Liver (tissue), 9 donors: Measurements from ENCODE around the gene CLEC2A. TPM values are rescaled to one million over a fixed set of nuclear protein-coding genes. Genes with fewer than 3 reads are reported as not detected.

Experiments
- DNase-seq: peaks from one replicate; pipeline ENCODE4 v3.0.0-alpha.2; 2017; ENCODE audit warnings: low spot score
- H3K27ac ChIP-seq, 2 donors: one replicate each; pipeline ENCODE4 v1.7.0; 2013; ENCODE audit warnings: inconsistent platforms in 2 of 2, low read length in 2 of 2, control low read depth in 1 of 2, low read depth in 1 of 2, mild to moderate bottlenecking in 1 of 2
- H3K27me3 ChIP-seq, 4 donors: one replicate each; pipeline versions ENCODE4 v1.6.1 to v1.7.0; 2013; ENCODE audit warnings: low read length in 3 of 4, inconsistent platforms in 1 of 4, mild to moderate bottlenecking in 1 of 4, moderate library complexity in 1 of 4; ENCODE audit not compliant: control insufficient read depth in 4 of 4, insufficient read depth in 4 of 4
- H3K36me3 ChIP-seq, 4 donors: one replicate each; pipeline versions ENCODE4 v1.6.1 to v1.7.0; 2013; ENCODE audit warnings: low read length in 3 of 4, mild to moderate bottlenecking in 3 of 4, low read depth in 1 of 4, moderate library complexity in 1 of 4; ENCODE audit not compliant: control insufficient read depth in 4 of 4, insufficient read depth in 3 of 4
- H3K4me1 ChIP-seq, 4 donors: one replicate each; pipeline versions ENCODE4 v1.6.1 to v1.7.0; 2013; ENCODE audit warnings: low read length in 3 of 4, mild to moderate bottlenecking in 3 of 4, moderate library complexity in 1 of 4; ENCODE audit not compliant: control insufficient read depth in 4 of 4, insufficient read depth in 4 of 4
- H3K4me3 ChIP-seq, 3 donors: one replicate each; pipeline versions ENCODE4 v1.6.1 to v1.7.0; 2013; ENCODE audit warnings: low read length in 3 of 3, control low read depth in 1 of 3, low read depth in 1 of 3, mild to moderate bottlenecking in 1 of 3
- H3K9ac ChIP-seq, 2 donors: one replicate each; pipeline ENCODE4 v1.7.0; 2013; ENCODE audit warnings: low read length in 2 of 2, mild to moderate bottlenecking in 2 of 2, moderate library complexity in 2 of 2, control low read depth in 1 of 2, low read depth in 1 of 2
- H3K9me3 ChIP-seq, 4 donors: one replicate each; pipeline versions ENCODE4 v1.6.1 to v1.7.0; 2013; ENCODE audit warnings: low read length in 3 of 4; ENCODE audit not compliant: control insufficient read depth in 4 of 4
- ATF3 ChIP-seq: IDR thresholded peaks from 2 replicates; pipeline ENCODE4 v1.6.1; 2016; ENCODE audit warnings: antibody characterized with exemption
- CTCF ChIP-seq: fragments of 150-350 bp; IDR thresholded peaks from 2 replicates; pipeline ENCODE4 v1.5.1; 2017; ENCODE audit warnings: improper control_type of control experiment, low read depth, low read length; ENCODE audit not compliant: missing input control
- EGR1 ChIP-seq, 2 donors: IDR thresholded peaks; 2 replicates each; pipeline ENCODE4 v1.6.1; 2016 to 2018; ENCODE audit warnings: antibody characterized with exemption in 2 of 2, low read depth in 2 of 2
- FOXA1 ChIP-seq: IDR thresholded peaks from 2 replicates; pipeline ENCODE4 v1.6.1; 2016; ENCODE audit warnings: antibody characterized with exemption
- FOXA2 ChIP-seq: IDR thresholded peaks from 2 replicates; pipeline ENCODE4 v1.6.1; 2016; ENCODE audit warnings: antibody characterized with exemption
- GABPA ChIP-seq, 2 donors: IDR thresholded peaks in 1 of 2; conservative IDR thresholded peaks in 1 of 2; 2 replicates each; pipeline ENCODE4 v1.6.1; 2016; ENCODE audit warnings: antibody characterized with exemption in 2 of 2, mild to moderate bottlenecking in 1 of 2, moderate library complexity in 1 of 2
- HNF4A ChIP-seq, 2 donors: conservative IDR thresholded peaks; 2 replicates each; pipeline ENCODE4 v1.6.1; 2016; ENCODE audit warnings: antibody characterized with exemption in 2 of 2, mild to moderate bottlenecking in 2 of 2
- HNF4G ChIP-seq: IDR thresholded peaks from 2 replicates; pipeline ENCODE4 v1.6.1; 2016; ENCODE audit warnings: antibody characterized with exemption
- JUND ChIP-seq, 2 donors: IDR thresholded peaks; 2 replicates each; pipeline ENCODE4 v1.6.1; 2016; ENCODE audit warnings: antibody characterized with exemption in 2 of 2
- MAX ChIP-seq: IDR thresholded peaks from 2 replicates; pipeline ENCODE4 v1.6.1; 2016; ENCODE audit warnings: antibody characterized with exemption
- NR2F2 ChIP-seq: IDR thresholded peaks from 2 replicates; pipeline ENCODE4 v1.6.1; 2016; ENCODE audit warnings: antibody characterized with exemption
- RAD21 ChIP-seq, 2 donors: IDR thresholded peaks; 2 replicates each; pipeline ENCODE4 v1.6.1; 2016; ENCODE audit warnings: antibody characterized with exemption in 2 of 2, mild to moderate bottlenecking in 2 of 2
- REST ChIP-seq: IDR thresholded peaks from 2 replicates; pipeline ENCODE4 v1.6.1; 2016; ENCODE audit warnings: antibody characterized with exemption, mild to moderate bottlenecking
- RXRA ChIP-seq, 2 donors: IDR thresholded peaks; 2 replicates each; pipeline ENCODE4 v1.6.1; 2017 to 2018; ENCODE audit warnings: antibody characterized with exemption in 2 of 2, mild to moderate bottlenecking in 1 of 2
- SP1 ChIP-seq: IDR thresholded peaks from 2 replicates; pipeline ENCODE4 v1.6.1; 2018; ENCODE audit warnings: antibody characterized with exemption, mild to moderate bottlenecking
- TAF1 ChIP-seq: conservative IDR thresholded peaks from 2 replicates; pipeline ENCODE4 v1.6.1; 2016; ENCODE audit warnings: antibody characterized with exemption, mild to moderate bottlenecking
- YY1 ChIP-seq: IDR thresholded peaks from 2 replicates; pipeline ENCODE4 v1.6.1; 2016; ENCODE audit warnings: antibody characterized with exemption, mild to moderate bottlenecking
- ZBTB33 ChIP-seq: IDR thresholded peaks from 2 replicates; pipeline ENCODE4 v1.6.1; 2016; ENCODE audit warnings: antibody characterized with exemption
- WGBS: extraction: QIAGEN DNeasy Blood & Tissue Kit; methylation state at CpG from one replicate; pipeline ENCODE4 v1.1.7; 2013; 5-methylcytosine and 5-hydroxymethylcytosine counted together
- polyA plus RNA-seq, 2 donors: library from polyadenylated mRNA; stranded (reverse) in 1 of 2; unstranded in 1 of 2; fragments of 200-250 nt in 1 of 2; fragments of >200 nt in 1 of 2; fragmentation: Nextera tagmentation in 1 of 2; extraction: Ambion mirVana in 1 of 2; gene quantifications; one replicate each; pipeline versions ENCODE4 v1.2.1 to v1.2.3, GENCODE V29; 2013 to 2015
- total RNA-seq, 2 donors: library from RNA; depleted of rRNA; stranded (reverse); fragments of >200 nt; gene quantifications; one replicate each; pipeline ENCODE4 v1.2.3, GENCODE V29; 2014
- donor health status: healthy.
- donor health status: healthy.
- donor health status: healthy.
- donor health status: healthy.
- donor health status: healthy.

Gene CLEC2A
- total and polyA plus RNA-seq, 4 donors = not detected

GRCh38 chr12:9870286-9870866, 61.8 kb downstream of the CLEC2A start:
- no peak for TF ChIP-seq ZBTB33
- peak; percentile 1 for TF ChIP-seq REST
- no peak for TF ChIP-seq HNF4A (conservative IDR thresholded peaks at IDR 0.05)
- peak in 1 of 2 donors; percentile 8 for TF ChIP-seq RAD21 (IDR thresholded peaks at IDR 0.05)
- Histone ChIP-seq H3K27me3 (no peaks in the 10 kb centered on the region), H3K4me3 (peak overlapping the region in 2 of 3 donors; percentile 60 to 67), H3K36me3 (no peaks in the 10 kb centered on the region), H3K9me3 (no peaks in the 10 kb centered on the region), H3K27ac (peak overlapping the region; percentile 89), H3K4me1 (peaks cover 0 to 3% (median 2%) of the 10 kb centered on the region in 4 donors), H3K9ac (peak overlapping the region in 1 of 2 donors; percentile 97)
- WGBS = 30% methylated on average over 2 of the region's 2 CpGs
- DNase-seq = no peak

GRCh38 chr12:9869307-9870161, 62.6 kb downstream of the CLEC2A start, which contains the start of gene CLEC2B:
Gene CLEC2B (minus strand): TSS chr12:9869354.
- Histone ChIP-seq H3K27me3 (no peaks in the 10 kb centered on the region), H3K9ac (peak within 1 kb of the TSS; percentile 79 to 97), H3K36me3 (no peaks in the 10 kb centered on the region), H3K4me1 (peaks cover 0 to 3% (median 2%) of the 10 kb centered on the region in 4 donors), H3K9me3 (no peaks in the 10 kb centered on the region), H3K4me3 (peak within 1 kb of the TSS; percentile 60 to 67 (median 63)), H3K27ac (peak within 1 kb of the TSS; percentile 89)
- DNase-seq = no peak
- 2% methylated on average over 11 of the region's 11 CpGs for WGBS
- peak; percentile 73 for TF ChIP-seq TAF1
- TF ChIP-seq JUND (IDR thresholded peaks at IDR 0.05) = peak; percentile 60 to 80
- no peak for TF ChIP-seq GABPA (IDR thresholded peaks at IDR 0.05 in 1 of 2, conservative IDR thresholded peaks at IDR 0.05 in 1 of 2)
- no peak for TF ChIP-seq HNF4G
- TF ChIP-seq YY1 = peak; percentile 47
- TF ChIP-seq MAX = peak; percentile 21
- TF ChIP-seq FOXA1 = no peak
- peak in 1 of 2 donors; percentile 15 for TF ChIP-seq RXRA (IDR thresholded peaks at IDR 0.05)
- TF ChIP-seq EGR1 (IDR thresholded peaks at IDR 0.05; ENCODE audit: low read depth in 2 of 2) = no peak
- TF ChIP-seq SP1 = peak; percentile 21
- no peak for TF ChIP-seq FOXA2
- TF ChIP-seq ATF3 = peak; percentile 44
- peak; percentile 11 for TF ChIP-seq REST
- TF ChIP-seq CTCF = no peak
- TF ChIP-seq NR2F2 = no peak
- no peak for TF ChIP-seq RAD21 (IDR thresholded peaks at IDR 0.05)
